H1 (cell line): ENCODE data around the gene ZBTB16.

Experiments used
- CTCF ChIP-seq, 3 experiments: IDR thresholded peaks; 1 replicate in 2 of 3; 2 replicates in 1 of 3; pipeline versions ENCODE4 v1.5.1 to v1.6.1; 2011; ENCODE audit warnings: low read length in 3 of 3, mild to moderate bottlenecking in 3 of 3, inconsistent platforms in 2 of 3, low read depth in 1 of 3, moderate library complexity in 1 of 3; ENCODE audit not compliant: insufficient read depth in 1 of 3; ENCODE audit errors: control extremely low read depth in 1 of 3
- EZH2 ChIP-seq: fragments of 200-600 bp; sonication (generic); IDR thresholded peaks from 2 replicates; pipeline ENCODE4 v1.7.1; 2012; ENCODE audit warnings: low read depth, mild to moderate bottlenecking, moderate library complexity, low read length, inconsistent platforms; ENCODE audit not compliant: severe bottlenecking
- NANOG ChIP-seq: IDR thresholded peaks from 2 replicates; pipeline ENCODE4 v1.6.1; 2011; ENCODE audit warnings: low read length, low read depth, mild to moderate bottlenecking, inconsistent platforms; ENCODE audit not compliant: insufficient read depth, poor library complexity, severe bottlenecking
- PHF8 ChIP-seq: fragments of 200-600 bp; sonication (generic); conservative IDR thresholded peaks from 2 replicates; pipeline ENCODE4 v1.7.1; 2012; ENCODE audit warnings: low read depth, mild to moderate bottlenecking, inconsistent platforms, low read length, moderate library complexity
- POLR2A ChIP-seq, 2 experiments: IDR thresholded peaks; 1 replicate in 1 of 2; 2 replicates in 1 of 2; pipeline ENCODE4 v1.6.1; 2011; ENCODE audit warnings: low read depth in 2 of 2, low read length in 2 of 2, mild to moderate bottlenecking in 2 of 2; ENCODE audit errors: control extremely low read depth in 1 of 2
- POLR2AphosphoS5 ChIP-seq: IDR thresholded peaks from 2 replicates; pipeline ENCODE4 v1.6.1; 2011; ENCODE audit warnings: low read depth, low read length
- TAF1 ChIP-seq: IDR thresholded peaks from 2 replicates; pipeline ENCODE4 v1.6.1; 2011; ENCODE audit warnings: mild to moderate bottlenecking, low read depth, low read length

GRCh38 chr11:114250993-114251814 is 191.7 kb downstream of the ZBTB16 start:
- TF ChIP-seq POLR2AphosphoS5 (no peak), TAF1 (no peak), PHF8 (no peak), EZH2 (no peak), POLR2A (IDR thresholded peaks at IDR 0.05; ENCODE audit: control extremely low read depth in 1 of 2, low read depth in 2 of 2, low read length in 2 of 2) (no peak), CTCF (IDR thresholded peaks at IDR 0.05; ENCODE audit: control extremely low read depth in 1 of 3, insufficient read depth in 1 of 3, low read depth in 1 of 3, low read length in 3 of 3) (no peak), NANOG (no peak)
